HCT116 (cell line): ENCODE results near the gene ANKRD44. TPM values are rescaled to one million over a fixed set of nuclear protein-coding genes. Genes with fewer than 3 reads are reported as not detected.

Experiments
- ATAC-seq: fragments of 200-7000 bp; cut with Tn5 transposase; 2 replicates; pipeline ENCODE4 v1.9.1; 2020; ENCODE audit warnings: mild to moderate bottlenecking, moderate library complexity
- BruUV-seq: library from RNA; stranded (reverse); fragments of 400-500 nt; replicated peaks from 2 replicates; lab custom pipeline; 2021; lab: Mats Ljungman, UMichigan
- CTCF ChIA-PET: fragments of 300-600 bp; sonication (Branson Sonifier 250); formaldehyde crosslinking; loops from one replicate; lab custom pipeline; 2021; ENCODE audit warnings: antibody characterized with exemption; lab: Charles Lee
- POLR2A ChIA-PET: fragments of 300-600, 350-600 bp; sonication (Branson Sonifier 250); formaldehyde crosslinking; loops from one replicate; lab custom pipeline; 2021; ENCODE audit warnings: antibody characterized with exemption; lab: Charles Lee
- RAD21 ChIA-PET, 2 experiments: fragments of 300-600 bp; sonication (Branson Sonifier 250); formaldehyde crosslinking; loops; one replicate each; lab custom pipeline; 2023; ENCODE audit warnings: low total read pairs in 2 of 2; ENCODE audit not compliant: uncharacterized antibody in 2 of 2, unreplicated experiment in 2 of 2, low non-redundant PET in 1 of 2; lab: Charles Lee
- DNase-seq: peaks from one replicate; pipeline ENCODE4 v3.0.0-alpha.2; 2010; ENCODE audit warnings: low read depth, low spot score
- H2AFZ ChIP-seq: fragments of 200-600 bp; shearing (Covaris generic), sonication (generic); 2 replicates; pipeline ENCODE4 v1.6.1; 2017; ENCODE audit warnings: low read depth, mixed run types, mixed read lengths, antibody characterized with exemption, low read length; ENCODE audit not compliant: poor library complexity, severe bottlenecking
- H3K27ac ChIP-seq: 2 replicates; pipeline ENCODE4 v1.5.1; 2012; ENCODE audit warnings: low read depth, low read length
- H3K27me3 ChIP-seq: fragments of 200-600 bp; sonication (generic); 2 replicates; pipeline ENCODE4 v1.6.1; 2016; ENCODE audit warnings: mixed run types, low read length, mixed read lengths; ENCODE audit not compliant: insufficient read depth
- H3K36me3 ChIP-seq, 2 experiments: fragments of 200-500 bp in 1 of 2; fragments of 200-600 bp in 1 of 2; sonication (Bioruptor generic) in 1 of 2; sonication (generic) in 1 of 2; 2 replicates each; pipeline versions ENCODE4 v1.5.1 to v1.6.1; 2014 to 2016; ENCODE audit warnings: low read length in 2 of 2, inconsistent platforms in 1 of 2, mixed read lengths in 1 of 2, mixed run types in 1 of 2; ENCODE audit not compliant: insufficient read depth in 2 of 2, control insufficient read depth in 1 of 2
- H3K4me1 ChIP-seq, 2 experiments: fragments of 200-600 bp in 1 of 2; sonication (generic) in 1 of 2; 2 replicates each; pipeline versions ENCODE4 v1.5.1 to v1.6.1; 2012 to 2017; ENCODE audit warnings: low read length in 2 of 2, inconsistent platforms in 1 of 2, mild to moderate bottlenecking in 1 of 2, mixed read lengths in 1 of 2, mixed run types in 1 of 2, moderate library complexity in 1 of 2; ENCODE audit not compliant: insufficient read depth in 2 of 2, control insufficient read depth in 1 of 2
- H3K4me2 ChIP-seq: fragments of 200-600 bp; sonication (generic); 2 replicates; pipeline ENCODE4 v1.6.1; 2017; ENCODE audit warnings: mixed run types, low read length, mixed read lengths
- H3K4me3 ChIP-seq, 2 experiments: fragments of 200-600 bp in 1 of 2; sonication (generic) in 1 of 2; replicated peaks in 1 of 2; 2 replicates each; pipeline ENCODE4 v1.5.1; 2011 to 2016; ENCODE audit warnings: low read length in 2 of 2, control low read depth in 1 of 2, low read depth in 1 of 2, mild to moderate bottlenecking in 1 of 2, mixed read lengths in 1 of 2, mixed run types in 1 of 2
- H3K79me2 ChIP-seq: fragments of 200-600 bp; sonication (generic); 2 replicates; pipeline ENCODE4 v1.6.1; 2017; ENCODE audit warnings: mild to moderate bottlenecking, mixed run types, low read length, moderate library complexity, mixed read lengths; ENCODE audit not compliant: insufficient read depth
- H3K9ac ChIP-seq: fragments of 200-600 bp; sonication (generic); 2 replicates; pipeline ENCODE4 v1.6.1; 2016; ENCODE audit warnings: low read length, mixed read lengths
- H3K9me2 ChIP-seq: fragments of 200-600 bp; sonication (generic), shearing (Covaris generic); 2 replicates; pipeline ENCODE4 v1.6.1; 2017; ENCODE audit warnings: mixed run types, mild to moderate bottlenecking, moderate library complexity; ENCODE audit not compliant: insufficient read depth
- H3K9me3 ChIP-seq, 2 experiments: fragments of 200-500 bp in 1 of 2; fragments of 200-600 bp in 1 of 2; sonication (Bioruptor generic) in 1 of 2; sonication (generic) in 1 of 2; 2 replicates each; pipeline ENCODE4 v1.6.1; 2014 to 2017; ENCODE audit warnings: low read length in 2 of 2, mixed read lengths in 2 of 2, inconsistent platforms in 1 of 2, low read depth in 1 of 2, mild to moderate bottlenecking in 1 of 2, mixed run types in 1 of 2, moderate library complexity in 1 of 2; ENCODE audit not compliant: control insufficient read depth in 1 of 2, insufficient read depth in 1 of 2
- H4K20me1 ChIP-seq: fragments of 200-600 bp; sonication (generic), shearing (Covaris generic); 2 replicates; pipeline ENCODE4 v1.6.1; 2017; ENCODE audit warnings: mixed run types, mild to moderate bottlenecking, moderate library complexity; ENCODE audit not compliant: insufficient read depth
- ATF3 ChIP-seq: IDR thresholded peaks from 2 replicates; pipeline ENCODE4 v1.6.1; 2012
- CEBPB ChIP-seq: IDR thresholded peaks from 2 replicates; pipeline ENCODE4 v1.6.1; 2012; ENCODE audit warnings: low read depth
- ELF1 ChIP-seq: IDR thresholded peaks from 2 replicates; pipeline ENCODE4 v1.6.1; 2012; ENCODE audit warnings: low read depth, borderline replicate concordance
- EZH2 ChIP-seq: fragments of 200-600 bp; sonication (generic); IDR thresholded peaks from 2 replicates; pipeline ENCODE4 v1.6.1; 2017; ENCODE audit warnings: antibody characterized with exemption, mixed run types
- EZH2phosphoT487 ChIP-seq: fragments of 200-600 bp; IDR thresholded peaks from 2 replicates; pipeline ENCODE4 v1.6.1; 2018; ENCODE audit warnings: antibody characterized with exemption, borderline replicate concordance
- POLR2AphosphoS5 ChIP-seq: IDR thresholded peaks from 2 replicates; pipeline ENCODE4 v1.6.1; 2011; ENCODE audit warnings: mild to moderate bottlenecking, low read depth, low read length, moderate library complexity
- TCF7L2 ChIP-seq: IDR thresholded peaks from 2 replicates; pipeline ENCODE4 v1.7.0; 2011; ENCODE audit warnings: borderline replicate concordance, inconsistent platforms; ENCODE audit not compliant: insufficient read depth, insufficient read length; ENCODE audit errors: extremely low read depth
- YY1 ChIP-seq: IDR thresholded peaks from 2 replicates; pipeline ENCODE4 v1.6.1; 2011; ENCODE audit warnings: low read length, low read depth, moderate library complexity, mild to moderate bottlenecking; ENCODE audit not compliant: insufficient replicate concordance; ENCODE audit errors: extremely low read depth
- ZFX ChIP-seq: fragments of 450-650 bp; IDR thresholded peaks from 2 replicates; pipeline ENCODE4 v1.6.1; 2017
- intact Hi-C: fragments of 100-400 bp; cut with micrococcal nuclease; formaldehyde crosslinking; loops from 2 replicates; pipeline ENCODE4 v1.10.0; 2022
- total RNA-seq: library from RNA; stranded (reverse); gene quantifications from one replicate; pipeline ENCODE4 v1.2.1, GENCODE V29; 2021; ENCODE audit not compliant: unreplicated experiment
- TF ChIP-seq, protein P1 (sequence below): IDR thresholded peaks from 2 replicates; pipeline ENCODE4 v1.6.1; 2012
- TF ChIP-seq, protein P2 (sequence below): IDR thresholded peaks from 2 replicates; pipeline ENCODE4 v1.6.1; 2011; ENCODE audit warnings: mild to moderate bottlenecking, low read length, moderate library complexity; ENCODE audit not compliant: insufficient replicate concordance; ENCODE audit errors: extremely low read depth

The ANKRD44 gene
- total RNA-seq, 1 experiment from 2014 or later: 2.7 TPM

- intact Hi-C loops: no loop called here
These were observed 113.9 kb downstream of the ANKRD44 start for GRCh38 chr2:197196541-197197180.

DNA sequence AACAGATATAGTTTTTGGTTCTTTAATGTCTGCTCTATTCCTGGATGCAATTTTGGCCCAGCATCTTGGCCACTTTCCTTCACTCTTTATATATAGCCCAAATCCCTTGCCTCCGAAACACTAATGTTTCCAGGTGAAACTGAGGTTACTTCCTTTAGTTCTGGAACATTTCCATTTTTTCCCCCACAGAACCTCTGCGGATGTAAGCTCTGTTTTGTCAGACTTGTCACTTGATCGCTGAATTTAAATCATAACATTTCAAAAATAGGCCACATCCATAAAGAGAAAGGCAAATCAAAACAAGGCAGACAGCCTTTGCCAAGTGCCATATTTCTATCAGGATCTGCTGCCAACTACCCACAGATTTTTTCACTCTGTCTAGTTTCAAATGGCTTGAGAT, 115.1 kb downstream of the ANKRD44 start:
- ATAC-seq: no peak
- H4K20me1 ChIP-seq: no peaks in the 10 kb centered on the region
- no peak overlapping the region for H3K9ac ChIP-seq
- DNase-seq: no peak
- H3K79me2 ChIP-seq: no peaks in the 10 kb centered on the region
- no peak overlapping the region for H2AFZ ChIP-seq
- no peaks in the 10 kb centered on the region for H3K27me3 ChIP-seq
- H3K4me1 ChIP-seq: peaks cover 0 to 5% of the 10 kb centered on the region in 2 experiments; a peak in 1 of 4 replicates
- no peak overlapping the region for H3K4me3 ChIP-seq
- H3K36me3 ChIP-seq: no peaks in the 10 kb centered on the region
- ChIA-PET RAD21 (no interaction called here), CTCF (no interaction called here), POLR2A (no interaction called here)
- H3K27ac ChIP-seq: no peak overlapping the region
- no TSS peak for BruUV-seq
- H3K9me2 ChIP-seq: no peaks in the 10 kb centered on the region
- H3K4me2 ChIP-seq: no peak overlapping the region
- no peaks in the 10 kb centered on the region for H3K9me3 ChIP-seq
- intact Hi-C loops: no loop called here
- TF ChIP-seq POLR2AphosphoS5 (no peak), EZH2phosphoT487 (no peak), ZFX (no peak), ATF3 (no peak), ELF1 (no peak), TCF7L2 (no peak)
- TF ChIP-seq, protein P1, sequence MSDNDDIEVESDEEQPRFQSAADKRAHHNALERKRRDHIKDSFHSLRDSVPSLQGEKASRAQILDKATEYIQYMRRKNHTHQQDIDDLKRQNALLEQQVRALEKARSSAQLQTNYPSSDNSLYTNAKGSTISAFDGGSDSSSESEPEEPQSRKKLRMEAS: no peak

More at GRCh38 chr2:197196541-197197180, 113.9 kb downstream of the ANKRD44 start:
- no peaks in the 10 kb centered on the region for H3K9me3 ChIP-seq
- H3K4me3 ChIP-seq: no peak overlapping the region
- H3K27ac ChIP-seq: no peak overlapping the region
- H3K4me2 ChIP-seq: no peak overlapping the region
- no peaks in the 10 kb centered on the region for H3K9me2 ChIP-seq
- TF ChIP-seq, protein P2, sequence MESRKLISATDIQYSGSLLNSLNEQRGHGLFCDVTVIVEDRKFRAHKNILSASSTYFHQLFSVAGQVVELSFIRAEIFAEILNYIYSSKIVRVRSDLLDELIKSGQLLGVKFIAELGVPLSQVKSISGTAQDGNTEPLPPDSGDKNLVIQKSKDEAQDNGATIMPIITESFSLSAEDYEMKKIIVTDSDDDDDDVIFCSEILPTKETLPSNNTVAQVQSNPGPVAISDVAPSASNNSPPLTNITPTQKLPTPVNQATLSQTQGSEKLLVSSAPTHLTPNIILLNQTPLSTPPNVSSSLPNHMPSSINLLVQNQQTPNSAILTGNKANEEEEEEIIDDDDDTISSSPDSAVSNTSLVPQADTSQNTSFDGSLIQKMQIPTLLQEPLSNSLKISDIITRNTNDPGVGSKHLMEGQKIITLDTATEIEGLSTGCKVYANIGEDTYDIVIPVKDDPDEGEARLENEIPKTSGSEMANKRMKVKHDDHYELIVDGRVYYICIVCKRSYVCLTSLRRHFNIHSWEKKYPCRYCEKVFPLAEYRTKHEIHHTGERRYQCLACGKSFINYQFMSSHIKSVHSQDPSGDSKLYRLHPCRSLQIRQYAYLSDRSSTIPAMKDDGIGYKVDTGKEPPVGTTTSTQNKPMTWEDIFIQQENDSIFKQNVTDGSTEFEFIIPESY: no peak
- no peak for TF ChIP-seq CEBPB
- no peak for TF ChIP-seq EZH2
- TF ChIP-seq, protein P1: no peak
- TF ChIP-seq EZH2phosphoT487: no peak
- no peak for TF ChIP-seq ELF1
- no peak for TF ChIP-seq YY1
- peaks cover 0 to 5% of the 10 kb centered on the region in 2 experiments; a peak in 1 of 4 replicates for H3K4me1 ChIP-seq
- no peaks in the 10 kb centered on the region for H3K79me2 ChIP-seq
- ChIA-PET RAD21 (no interaction called here), POLR2A (no interaction called here), CTCF (no interaction called here)
- BruUV-seq: no TSS peak
- no peak overlapping the region for H3K9ac ChIP-seq
- H3K27me3 ChIP-seq: no peaks in the 10 kb centered on the region
- ATAC-seq (no peak), DNase-seq (no peak)
- H4K20me1 ChIP-seq: no peaks in the 10 kb centered on the region
- no peak overlapping the region for H2AFZ ChIP-seq
- H3K36me3 ChIP-seq: no peaks in the 10 kb centered on the region
